Transverse colon (tissue), 4 donors: ENCODE data around the gene CLEC6A. TPM values are rescaled to one million over a fixed set of nuclear protein-coding genes. Genes with fewer than 3 reads are reported as not detected.

Experiments used
- DNase-seq: peaks from one replicate; pipeline ENCODE4 v3.0.0-alpha.2; 2019
- H3K27ac ChIP-seq, 4 donors: fragments of 200-600 bp; sonication (generic); 2 replicates each; pipeline ENCODE4 v1.5.1; 2016 to 2018; ENCODE audit warnings: inconsistent platforms in 4 of 4
- H3K27me3 ChIP-seq: fragments of 200-600 bp; sonication (generic); 2 replicates; pipeline ENCODE4 v1.5.1; 2017; ENCODE audit warnings: inconsistent platforms
- H3K36me3 ChIP-seq, 4 donors: fragments of 200-600 bp; sonication (generic); 2 replicates each; pipeline ENCODE4 v1.5.1; 2017 to 2019; ENCODE audit warnings: inconsistent platforms in 4 of 4
- H3K4me1 ChIP-seq, 4 donors: fragments of 200-600 bp; sonication (generic); 2 replicates each; pipeline ENCODE4 v1.5.1; 2017 to 2020; ENCODE audit warnings: inconsistent platforms in 4 of 4
- H3K4me3 ChIP-seq, 4 donors: fragments of 200-600 bp; sonication (generic); 1 replicate in 1 of 4; 2 replicates in 3 of 4; pipeline versions ENCODE4 v1.5.1 to v1.6.1; 2017 to 2019; ENCODE audit warnings: inconsistent platforms in 4 of 4
- H3K9me3 ChIP-seq, 2 donors: fragments of 200-600 bp; sonication (generic); 2 replicates each; pipeline ENCODE4 v1.5.1; 2017 to 2019; ENCODE audit warnings: inconsistent platforms in 2 of 2
- EP300 ChIP-seq: sonication (generic); formaldehyde crosslinking; IDR thresholded peaks from one replicate; pipeline ENCODE4 v1.6.1; 2017; ENCODE audit warnings: antibody characterized with exemption, low read depth
- POLR2A ChIP-seq: fragments of 450-650 bp; IDR thresholded peaks from one replicate; pipeline ENCODE4 v1.6.1; 2016; ENCODE audit warnings: antibody characterized with exemption, mild to moderate bottlenecking, moderate library complexity
- POLR2AphosphoS5 ChIP-seq, 3 donors: sonication (generic); formaldehyde crosslinking; IDR thresholded peaks; one replicate each; pipeline ENCODE4 v1.6.1; 2016; ENCODE audit warnings: antibody characterized with exemption in 3 of 3
- WGBS, 2 donors: methylation state at CpG; one replicate each; pipeline ENCODE4 v1.1.5; 2018; ENCODE audit warnings: low coverage in 1 of 2; 5-methylcytosine and 5-hydroxymethylcytosine counted together
- in situ Hi-C, 4 donors: fragments of 200-750 bp; cut with MboI; loops; one replicate each; pipeline versions ENCODE4 v1.15.0 to v1.15.1; 2017; ENCODE audit warnings: low sequenced_read_pairs in 3 of 4, low pct_ligation_motif_present in 1 of 4, low pct_unique_long_range_greater_than_20kb in 1 of 4
- intact Hi-C: fragments of 100-400 bp; cut with DNase I; formaldehyde crosslinking; loops from one replicate; pipeline ENCODE4 v1.15.1; 2023; ENCODE audit warnings: low total_unique reads
- total RNA-seq, 4 donors: library from RNA; depleted of rRNA; stranded (reverse); fragments of >200 nt; gene quantifications; one replicate each; pipeline ENCODE4 v1.1.0, GENCODE V29; 2016
- TF ChIP-seq, protein P1 (sequence below), 5 experiments: fragments of 200-600 bp in 3 of 5; fragments of 450-650 bp in 2 of 5; sonication (generic) in 3 of 5; IDR thresholded peaks; 1 replicate in 2 of 5; 2 replicates in 3 of 5; pipeline ENCODE4 v1.5.1; 2016 to 2017; ENCODE audit warnings: antibody characterized with exemption in 5 of 5, inconsistent platforms in 3 of 5, mild to moderate bottlenecking in 2 of 5, moderate library complexity in 1 of 5

Gene CLEC6A
- total RNA-seq, 4 donors from 2014 or later = not detected

DNA sequence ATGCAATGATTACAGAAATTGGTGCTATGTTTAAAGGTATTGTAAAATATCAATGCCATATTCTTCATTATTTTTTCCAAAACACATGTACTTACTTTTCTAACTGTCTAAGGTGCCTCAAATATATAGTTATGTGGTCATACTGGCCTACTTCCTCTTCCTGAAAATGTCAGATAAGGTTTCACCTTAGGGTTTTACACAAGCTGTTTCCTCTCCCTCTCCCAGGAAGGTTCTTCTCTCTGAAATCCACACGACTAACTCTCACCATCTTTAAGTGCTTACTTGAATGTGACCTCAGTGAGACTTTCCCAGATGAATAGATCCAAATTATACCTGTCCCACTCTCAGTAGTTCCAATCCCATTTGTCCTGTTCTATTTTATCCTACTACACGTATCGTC is 46.0 kb downstream of the CLEC6A start:
- in situ Hi-C loops (no loop called here), intact Hi-C loops (no loop called here)
- H3K27ac ChIP-seq = no peak overlapping the region
- H3K4me1 ChIP-seq = no peaks in the 10 kb centered on the region
- H3K36me3 ChIP-seq = no peaks in the 10 kb centered on the region
- 54 to 65% methylated on average over 3 of the region's 3 CpGs for WGBS, 2 donors
- no peak overlapping the region for H3K4me3 ChIP-seq
- no peaks in the 10 kb centered on the region for H3K27me3 ChIP-seq
- TF ChIP-seq EP300 (no peak), POLR2AphosphoS5 (IDR thresholded peaks at IDR 0.05) (no peak), POLR2A (no peak)
- TF ChIP-seq, protein P1, sequence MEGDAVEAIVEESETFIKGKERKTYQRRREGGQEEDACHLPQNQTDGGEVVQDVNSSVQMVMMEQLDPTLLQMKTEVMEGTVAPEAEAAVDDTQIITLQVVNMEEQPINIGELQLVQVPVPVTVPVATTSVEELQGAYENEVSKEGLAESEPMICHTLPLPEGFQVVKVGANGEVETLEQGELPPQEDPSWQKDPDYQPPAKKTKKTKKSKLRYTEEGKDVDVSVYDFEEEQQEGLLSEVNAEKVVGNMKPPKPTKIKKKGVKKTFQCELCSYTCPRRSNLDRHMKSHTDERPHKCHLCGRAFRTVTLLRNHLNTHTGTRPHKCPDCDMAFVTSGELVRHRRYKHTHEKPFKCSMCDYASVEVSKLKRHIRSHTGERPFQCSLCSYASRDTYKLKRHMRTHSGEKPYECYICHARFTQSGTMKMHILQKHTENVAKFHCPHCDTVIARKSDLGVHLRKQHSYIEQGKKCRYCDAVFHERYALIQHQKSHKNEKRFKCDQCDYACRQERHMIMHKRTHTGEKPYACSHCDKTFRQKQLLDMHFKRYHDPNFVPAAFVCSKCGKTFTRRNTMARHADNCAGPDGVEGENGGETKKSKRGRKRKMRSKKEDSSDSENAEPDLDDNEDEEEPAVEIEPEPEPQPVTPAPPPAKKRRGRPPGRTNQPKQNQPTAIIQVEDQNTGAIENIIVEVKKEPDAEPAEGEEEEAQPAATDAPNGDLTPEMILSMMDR (IDR thresholded peaks at IDR 0.05) = no peak
- DNase-seq = no peak
- H3K9me3 ChIP-seq = no peaks in the 10 kb centered on the region

DNA sequence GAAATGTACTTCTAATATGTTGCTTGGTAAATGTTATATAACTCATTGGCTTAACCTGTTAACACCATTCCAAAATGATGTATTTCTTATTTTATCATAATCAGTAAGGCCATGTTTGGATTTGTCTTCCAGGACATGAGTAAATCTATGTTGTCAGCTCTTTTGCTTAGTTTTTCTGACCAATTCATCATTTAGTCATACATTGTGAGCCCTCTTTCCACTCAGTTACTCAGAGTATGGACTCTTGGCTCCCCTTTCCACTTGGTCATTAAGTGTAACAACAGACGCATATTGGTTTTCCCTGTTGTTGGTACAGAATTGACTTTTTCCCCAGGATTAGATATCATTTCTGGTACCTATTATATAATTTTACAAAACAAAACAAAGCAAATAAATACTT is 48.6 kb downstream of the CLEC6A start:
- Histone ChIP-seq H3K36me3 (no peaks in the 10 kb centered on the region), H3K9me3 (no peaks in the 10 kb centered on the region), H3K4me3 (no peak overlapping the region), H3K27me3 (no peaks in the 10 kb centered on the region), H3K27ac (no peak overlapping the region), H3K4me1 (no peaks in the 10 kb centered on the region)
- 70 to 85% methylated on average over 1 of the region's 1 CpG for WGBS, 2 donors
- TF ChIP-seq EP300 = no peak
- TF ChIP-seq, protein P1 (IDR thresholded peaks at IDR 0.05) = no peak
- TF ChIP-seq POLR2A = no peak
- no peak for TF ChIP-seq POLR2AphosphoS5 (IDR thresholded peaks at IDR 0.05)
- no peak for DNase-seq
- intact Hi-C loops = no loop called here
- in situ Hi-C loops = no loop called here

DNA sequence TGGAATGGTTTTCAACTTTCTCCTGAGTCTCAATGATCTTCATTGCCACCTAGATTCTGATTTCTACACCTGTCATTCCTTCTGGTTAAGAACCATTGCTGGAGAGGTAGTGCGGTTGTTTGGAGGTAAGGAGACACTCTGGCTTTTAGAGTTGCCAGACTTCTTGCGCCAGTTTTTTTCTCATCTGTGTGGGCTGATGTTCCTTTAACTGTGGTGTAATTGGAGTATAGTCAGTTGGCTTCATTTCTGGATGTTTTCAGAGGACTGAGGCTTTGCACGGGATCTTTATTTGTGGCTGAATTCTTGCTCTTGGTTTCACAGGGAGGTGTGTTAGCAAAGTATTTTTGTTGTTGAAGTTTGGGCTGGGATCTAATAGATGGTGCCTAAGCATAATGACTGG is 51.8 kb downstream of the CLEC6A start:
- intact Hi-C loops (no loop called here), in situ Hi-C loops (no loop called here)
- H3K36me3 ChIP-seq = no peaks in the 10 kb centered on the region
- H3K4me3 ChIP-seq = no peak overlapping the region
- no peak for DNase-seq
- H3K9me3 ChIP-seq = no peaks in the 10 kb centered on the region
- H3K4me1 ChIP-seq = no peaks in the 10 kb centered on the region
- TF ChIP-seq POLR2A (no peak), EP300 (no peak), POLR2AphosphoS5 (IDR thresholded peaks at IDR 0.05) (no peak)
- TF ChIP-seq, protein P1 (IDR thresholded peaks at IDR 0.05) = no peak
- WGBS, 2 donors = 82 to 87% methylated on average over 3 of the region's 3 CpGs
- H3K27me3 ChIP-seq = no peaks in the 10 kb centered on the region
- H3K27ac ChIP-seq = no peak overlapping the region

DNA sequence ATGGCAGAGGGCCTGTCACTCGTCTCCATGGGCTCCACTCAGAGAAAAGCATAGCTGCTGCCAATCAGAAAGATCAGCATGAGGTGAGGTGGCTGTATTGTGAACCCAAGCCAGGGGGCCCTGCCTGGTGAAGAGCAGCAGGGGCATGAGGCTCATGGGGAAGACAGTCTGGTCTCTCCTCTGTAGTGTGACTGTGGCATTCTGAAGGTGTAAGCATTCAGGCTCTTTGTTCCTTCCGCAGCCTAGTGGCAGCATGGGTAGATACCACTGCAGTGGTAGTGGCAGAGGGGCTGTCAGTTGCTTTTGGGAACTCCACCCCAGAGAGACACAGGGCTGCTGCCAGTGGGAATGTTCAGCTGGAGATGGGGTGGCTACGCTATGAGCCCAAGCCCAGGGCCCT is 52.5 kb downstream of the CLEC6A start:
- H3K27me3 ChIP-seq = no peaks in the 10 kb centered on the region
- TF ChIP-seq, protein P1 (IDR thresholded peaks at IDR 0.05) = no peak
- TF ChIP-seq POLR2AphosphoS5 (IDR thresholded peaks at IDR 0.05) (no peak), POLR2A (no peak), EP300 (no peak)
- no peaks in the 10 kb centered on the region for H3K4me1 ChIP-seq
- in situ Hi-C loops = no loop called here
- H3K36me3 ChIP-seq = no peaks in the 10 kb centered on the region
- no peak for DNase-seq
- H3K27ac ChIP-seq = no peak overlapping the region
- intact Hi-C loops = no loop called here
- 69% methylated on average over 3 of the region's 3 CpGs; no CpG with 5 or more reads in 1 of the 2 donors for WGBS, 2 donors
- no peak overlapping the region for H3K4me3 ChIP-seq
- no peaks in the 10 kb centered on the region for H3K9me3 ChIP-seq
